A549 (cell line): ENCODE measurements around the gene BEAN1.
"Not testable (repeated sequence)": the region's sequence is repeated elsewhere in the genome, so short reads cannot be mapped to it uniquely, and the experiment has no call there.

ENCODE experiments used
- CEBPB ChIP-seq, 2 experiments: fragments of >200 bp in 1 of 2; sonication (Bioruptor Twin) in 1 of 2; formaldehyde crosslinking in 1 of 2; IDR thresholded peaks; 2 replicates each; pipeline ENCODE4 v1.6.1; 2012 to 2016
- CTCF ChIP-seq: fragments of >200 bp; sonication (Bioruptor Twin); formaldehyde crosslinking; IDR thresholded peaks from 3 replicates; pipeline ENCODE4 v1.5.1; 2016
- EHF ChIP-seq: fragments of 250-450 bp; sonication (Bioruptor Pico); IDR thresholded peaks from 2 replicates; pipeline ENCODE4 v1.5.0; 2020; ENCODE audit warnings: mild to moderate bottlenecking
- EP300 ChIP-seq, 2 experiments: fragments of >200 bp; sonication (Bioruptor Twin); formaldehyde crosslinking; IDR thresholded peaks; 2 replicates in 1 of 2; 3 replicates in 1 of 2; pipeline ENCODE4 v1.6.1; 2016 to 2017
- JUN ChIP-seq, 2 experiments: fragments of >200 bp; sonication (Bioruptor Twin); formaldehyde crosslinking; IDR thresholded peaks; 2 replicates in 1 of 2; 3 replicates in 1 of 2; pipeline ENCODE4 v1.6.1; 2016 to 2017
- NFE2L2 ChIP-seq: fragments of 150-350 bp; conservative IDR thresholded peaks from 2 replicates; pipeline ENCODE4 v1.6.1; 2014; ENCODE audit warnings: low read length
- POLR2A ChIP-seq: IDR thresholded peaks from 2 replicates; pipeline ENCODE4 v1.6.1; 2012; ENCODE audit warnings: mild to moderate bottlenecking, low read length
- REST ChIP-seq: fragments of 200-600 bp; sonication (generic); IDR thresholded peaks from 2 replicates; pipeline ENCODE4 v1.6.1; 2016; ENCODE audit warnings: antibody characterized with exemption, mild to moderate bottlenecking, moderate library complexity

GRCh38 chr16:66514980-66515595 is 88.0 kb downstream of the BEAN1 start:
- not testable (repeated sequence) for TF ChIP-seq EP300 (IDR thresholded peaks at IDR 0.05); CTCF; EHF (CRISPR knock-in tag); CEBPB (IDR thresholded peaks at IDR 0.05); NFE2L2; REST; JUN (IDR thresholded peaks at IDR 0.05); POLR2A
